GM21619 (cell line): ENCODE measurements around the gene WDR18.

Experiments
- ATAC-seq: cut with Tn5 transposase; IDR thresholded peaks from one replicate; pipeline ENCODE4 v1.9.1; 2021; ENCODE audit not compliant: unreplicated experiment

WDR18 gene

DNA sequence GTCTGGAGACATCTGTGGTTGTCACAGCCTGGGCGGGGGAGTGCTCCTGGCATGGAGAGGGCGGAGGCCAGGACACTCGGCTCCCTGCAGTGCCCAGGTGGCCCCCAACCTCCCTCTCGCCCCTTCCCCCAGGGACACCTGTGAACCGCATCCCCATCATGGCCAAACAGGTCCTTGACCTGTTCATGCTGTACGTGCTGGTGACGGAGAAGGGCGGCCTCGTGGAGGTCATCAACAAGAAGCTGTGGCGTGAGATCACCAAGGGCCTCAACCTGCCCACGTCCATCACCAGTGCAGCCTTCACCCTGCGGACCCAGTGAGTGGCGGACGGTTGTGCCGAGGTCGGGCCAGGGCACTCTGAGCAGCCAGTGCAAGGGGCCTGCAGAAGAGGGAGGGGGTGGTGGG is 20.0 kb upstream of the WDR18 start:
- no peak for ATAC-seq

- ATAC-seq: no peak
These were observed 19.1 kb upstream of the WDR18 start for GRCh38 chr19:964761-965694.

DNA sequence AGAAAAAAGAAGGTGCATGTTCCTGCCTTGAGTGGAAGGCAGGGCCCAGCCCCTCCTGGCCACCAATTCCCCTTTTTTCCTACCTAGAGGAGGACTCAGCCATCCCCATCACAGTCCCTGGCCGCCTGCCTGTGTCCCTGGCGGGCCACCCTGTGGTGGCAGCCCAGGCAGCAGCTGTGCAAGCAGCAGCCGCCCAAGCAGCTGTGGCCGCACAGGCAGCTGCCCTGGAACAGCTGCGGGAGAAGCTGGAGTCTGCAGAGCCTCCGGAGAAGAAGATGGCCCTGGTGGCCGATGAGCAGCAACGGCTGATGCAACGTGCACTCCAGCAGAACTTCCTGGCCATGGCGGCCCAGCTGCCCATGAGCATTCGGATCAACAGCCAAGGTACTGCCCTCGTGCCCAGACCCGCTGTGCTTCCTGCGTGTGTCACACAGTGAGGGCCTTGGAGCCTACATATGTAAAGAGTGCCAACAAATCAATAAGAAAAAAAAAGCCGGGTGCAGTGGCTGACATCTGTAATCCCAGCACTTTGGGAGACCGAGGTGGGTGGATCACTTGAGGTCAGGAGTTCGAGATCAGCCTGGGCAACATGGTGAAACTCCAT is 17.6 kb upstream of the WDR18 start:
- ATAC-seq: no peak

- ATAC-seq: no peak
These were observed 13.4 kb upstream of the WDR18 start for GRCh38 chr19:970695-971094.

- no peak for ATAC-seq
These were observed 12.3 kb upstream of the WDR18 start for GRCh38 chr19:971795-972194.

DNA sequence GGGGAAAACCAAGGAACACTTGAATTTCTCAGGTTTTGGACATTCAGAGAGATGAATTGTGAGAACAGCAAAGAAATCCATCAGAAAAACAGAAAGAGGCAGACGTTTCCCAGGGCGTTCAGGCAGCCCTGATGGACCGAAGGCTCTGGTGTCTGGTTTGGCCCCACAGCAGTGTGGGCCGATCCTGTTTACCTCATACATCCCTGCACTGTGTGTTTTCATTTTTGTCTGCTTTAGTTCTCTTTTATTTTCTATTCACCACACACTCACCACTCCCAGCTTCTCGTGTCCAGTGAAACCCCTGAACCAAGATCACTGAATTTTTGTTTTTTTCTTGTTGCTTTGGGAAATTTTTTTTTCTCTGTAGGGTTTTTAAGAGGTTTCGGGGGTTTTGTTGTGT is 11.9 kb upstream of the WDR18 start:
- ATAC-seq: no peak

DNA sequence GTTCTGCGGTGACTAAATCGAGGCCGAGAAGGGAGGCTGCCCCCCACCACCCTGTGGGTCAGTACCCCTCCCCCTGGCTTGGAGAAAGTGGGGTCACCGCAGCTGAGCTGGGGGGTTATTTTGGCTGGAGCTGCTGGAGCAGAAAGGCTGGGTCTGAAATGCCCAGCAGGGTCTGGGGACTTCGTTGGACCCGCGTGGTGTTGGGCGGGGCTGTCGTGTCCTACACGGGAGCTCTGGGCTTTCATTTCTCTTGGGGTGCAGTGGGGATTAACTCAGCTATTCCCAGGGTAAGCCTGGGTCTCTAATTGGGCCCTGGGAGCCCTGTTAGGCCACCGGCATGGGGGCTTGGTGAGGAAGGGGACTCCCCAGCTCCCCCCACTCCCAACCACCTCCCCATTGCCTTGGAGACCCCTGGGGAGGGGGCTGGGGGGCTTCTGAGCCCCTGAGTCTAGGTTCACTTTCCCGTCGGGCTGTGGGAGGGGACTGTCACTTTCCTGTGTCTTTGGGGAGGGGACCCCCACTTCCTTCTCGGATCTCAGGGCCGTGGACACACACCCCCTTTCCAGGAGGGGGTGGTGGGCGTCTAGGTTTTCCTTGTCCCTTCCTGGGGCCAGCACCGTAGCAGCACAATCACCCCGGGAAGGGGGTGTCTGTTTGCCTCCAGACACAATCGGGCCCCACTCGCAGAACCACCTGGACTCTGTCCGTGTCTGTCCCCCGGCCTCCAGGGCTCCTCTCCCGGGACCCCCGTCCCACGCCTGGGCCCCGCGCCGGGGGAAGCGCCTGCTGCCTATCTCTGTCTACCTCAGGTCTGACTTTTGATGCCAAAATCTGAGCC is 10.2 kb upstream of the WDR18 start:
- no peak for ATAC-seq

DNA sequence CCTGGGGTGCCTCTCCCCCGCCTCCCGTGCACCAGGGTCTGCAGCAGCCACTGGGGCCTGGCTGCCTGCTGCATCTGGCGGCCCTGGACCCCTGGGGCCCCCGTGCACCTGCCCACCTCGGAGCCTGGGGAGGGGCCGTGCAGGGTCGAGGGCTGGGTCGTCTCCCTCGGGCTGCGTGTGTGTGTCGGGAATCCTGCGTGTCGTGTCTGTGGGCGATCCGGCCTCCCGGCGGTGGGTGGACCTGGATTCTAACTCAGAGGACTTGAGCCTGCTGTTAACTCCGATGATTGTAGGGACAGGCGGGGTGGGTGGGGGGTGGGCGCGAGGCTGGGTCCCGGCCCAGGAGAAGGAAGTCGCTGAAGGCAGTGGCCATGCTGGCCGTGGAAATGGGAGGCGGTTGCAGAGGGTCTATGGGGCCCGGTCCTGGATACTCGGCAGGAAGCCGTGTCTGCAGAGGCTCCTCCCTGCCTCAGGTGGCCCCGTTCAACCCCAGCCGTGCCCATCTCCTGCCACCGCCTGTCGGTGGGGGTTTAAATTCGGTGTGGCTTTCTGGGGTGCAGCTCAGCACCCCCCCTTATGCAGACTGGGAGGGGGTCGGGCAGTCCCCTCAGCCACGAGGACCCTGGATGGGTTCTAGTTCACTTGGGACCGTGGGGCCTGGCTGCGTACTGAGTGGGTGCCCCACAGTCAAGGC is 9.4 kb upstream of the WDR18 start:
- no peak for ATAC-seq

DNA sequence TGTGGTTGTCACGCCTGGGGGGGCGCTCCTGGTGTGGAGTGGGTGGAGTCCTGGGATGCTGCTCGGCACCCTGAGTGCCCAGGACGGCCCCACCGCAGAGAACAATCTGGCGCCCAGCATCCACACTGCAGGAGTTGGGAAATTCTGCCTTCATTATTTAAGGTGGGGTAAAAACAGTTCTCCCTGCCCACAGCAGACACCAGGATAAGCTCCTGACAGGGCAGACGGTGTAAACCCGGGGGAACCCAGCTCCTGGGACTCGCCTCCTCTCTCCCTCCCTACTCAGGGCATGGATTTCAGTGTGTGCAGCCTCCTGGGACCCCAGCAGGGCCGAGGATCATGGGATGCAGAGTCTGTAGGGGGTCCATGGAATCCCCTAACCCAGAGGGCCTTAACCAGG is 7.7 kb upstream of the WDR18 start:
- no peak for ATAC-seq

DNA sequence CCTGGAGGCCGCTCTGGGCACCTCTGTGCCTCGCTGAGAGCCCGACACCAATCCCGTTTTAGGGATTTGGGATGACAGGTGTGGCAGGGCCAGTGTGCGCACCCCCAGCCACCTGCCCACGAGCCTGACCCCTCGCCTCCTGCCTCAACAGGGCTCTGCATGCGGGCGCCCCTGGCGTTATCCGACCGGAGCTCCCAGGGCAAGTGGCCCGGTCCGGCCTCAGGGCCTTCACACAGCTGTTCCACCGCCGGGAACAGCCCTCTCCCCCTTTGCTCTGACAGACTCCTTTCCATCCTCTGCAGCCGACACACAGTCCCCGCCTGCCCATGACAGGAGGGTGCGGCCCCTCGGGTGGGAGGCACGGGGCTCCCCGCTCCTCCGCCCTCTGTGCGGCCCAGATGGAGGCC is 7.1 kb upstream of the WDR18 start:
- ATAC-seq: no peak

GRCh38 chr19:979318-979741 is 4.8 kb upstream of the WDR18 start:
- ATAC-seq: no peak

DNA sequence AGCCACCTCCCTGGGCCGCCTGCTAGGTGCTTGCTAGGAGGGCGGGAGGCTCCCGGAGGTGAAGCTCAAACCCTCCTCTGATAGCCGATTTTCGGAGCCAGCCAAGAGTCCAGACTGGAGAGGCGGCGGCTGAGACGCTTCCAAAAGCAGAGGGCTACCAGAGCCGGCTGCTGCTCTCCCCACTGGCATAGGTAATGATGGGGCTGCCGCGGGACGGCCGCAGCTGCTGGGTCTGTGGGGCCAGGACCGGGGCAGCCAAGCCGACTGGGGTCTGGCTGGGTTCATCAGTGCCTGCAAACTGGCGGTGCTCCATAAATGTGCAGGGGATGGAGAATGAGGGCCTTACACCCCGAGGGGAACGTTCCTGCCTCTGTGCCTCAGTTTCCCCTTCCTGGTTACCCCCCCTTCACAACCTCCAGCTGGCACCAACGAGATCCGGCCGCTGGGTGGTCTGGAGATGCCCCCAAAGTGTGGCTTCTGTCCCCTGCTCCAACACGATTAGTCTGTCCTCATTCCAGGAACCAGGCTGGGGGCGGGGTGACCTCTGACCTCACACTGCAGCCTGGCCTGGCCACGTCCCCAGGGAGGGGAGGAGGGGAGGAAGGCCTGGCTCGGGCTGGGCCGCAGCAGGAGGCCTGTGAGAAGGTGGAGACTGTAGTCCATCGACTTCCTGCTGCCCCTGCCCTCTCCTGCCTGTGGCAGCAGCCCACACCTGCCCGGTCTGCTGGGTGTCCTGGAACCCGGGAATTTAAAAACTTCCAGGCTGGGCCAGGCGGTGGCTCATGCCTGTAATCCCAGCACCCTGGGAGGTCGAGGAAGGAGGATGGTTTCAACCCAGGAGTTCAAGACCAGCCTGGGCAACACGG is 3.8 kb upstream of the WDR18 start:
- no peak for ATAC-seq

DNA sequence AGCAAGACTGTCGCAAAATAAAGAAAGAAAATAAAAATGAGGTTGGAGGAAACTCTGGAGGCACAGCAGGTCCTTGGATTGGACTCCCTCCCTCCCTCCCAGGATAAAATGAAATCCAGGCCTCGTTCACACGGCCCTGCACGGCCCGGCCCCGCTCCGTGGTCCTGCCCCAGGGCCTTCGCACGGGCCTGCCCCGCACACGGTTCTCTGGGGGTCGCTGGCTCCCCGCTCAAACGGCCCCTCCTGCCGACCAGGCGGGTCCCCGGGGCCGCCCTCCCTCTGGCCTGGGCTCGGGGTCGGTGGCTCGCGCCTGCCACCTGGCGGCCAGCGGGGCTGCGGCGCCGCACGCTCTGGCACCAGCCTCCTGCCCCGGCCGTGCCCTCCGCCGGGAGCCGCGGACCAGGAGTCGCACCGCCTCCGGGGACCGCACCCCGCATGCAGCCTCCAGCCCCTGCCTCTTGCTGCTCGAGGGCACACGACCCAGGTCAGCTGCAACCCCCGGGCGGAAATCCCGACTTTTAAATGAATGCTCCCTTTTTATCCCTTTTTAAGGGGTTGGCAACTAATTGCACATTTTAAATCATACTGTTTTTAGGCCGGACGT is 1.5 kb upstream of the WDR18 start:
- ATAC-seq: no peak

- ATAC-seq: no peak
These were observed 1.9 kb downstream of the WDR18 start for GRCh38 chr19:986083-986482.

- no peak for ATAC-seq
These were observed 3.9 kb downstream of the WDR18 start for GRCh38 chr19:988081-988480.

GRCh38 chr19:988510-988909 is 4.4 kb downstream of the WDR18 start:
- ATAC-seq: no peak

DNA sequence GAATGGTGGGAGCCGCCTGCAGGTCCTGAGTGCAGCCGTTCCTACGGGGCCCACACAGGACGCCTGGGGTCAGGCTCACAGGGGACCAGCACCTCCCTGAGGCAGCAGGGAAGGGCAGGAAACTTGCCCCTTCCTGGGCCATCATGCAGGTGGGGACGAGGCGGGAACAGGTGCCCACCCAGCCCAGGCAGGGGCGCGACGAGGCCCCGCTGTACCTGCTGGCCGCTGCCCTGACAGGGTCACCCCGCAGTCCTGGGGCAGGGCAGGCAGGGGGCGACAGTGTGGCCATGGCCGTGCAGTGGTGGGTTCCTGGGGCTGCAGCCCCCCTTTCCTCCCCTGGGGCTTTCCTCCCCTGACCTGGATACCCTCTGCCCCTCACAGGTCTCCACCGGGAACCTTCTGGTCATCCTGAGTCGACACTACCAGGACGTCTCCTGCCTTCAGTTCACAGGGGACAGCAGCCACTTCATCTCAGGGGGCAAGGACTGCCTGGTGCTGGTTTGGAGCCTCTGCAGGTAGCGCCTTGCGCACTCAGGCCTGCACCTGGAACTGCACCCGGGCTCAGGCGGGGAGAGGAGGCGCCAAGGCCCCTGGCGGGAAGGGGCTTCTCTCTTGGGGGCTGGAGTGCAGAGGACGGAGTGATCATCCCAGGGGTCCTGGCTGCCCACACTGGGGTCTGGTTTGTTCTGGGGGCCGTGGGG is 5.4 kb downstream of the WDR18 start:
- ATAC-seq: no peak

DNA sequence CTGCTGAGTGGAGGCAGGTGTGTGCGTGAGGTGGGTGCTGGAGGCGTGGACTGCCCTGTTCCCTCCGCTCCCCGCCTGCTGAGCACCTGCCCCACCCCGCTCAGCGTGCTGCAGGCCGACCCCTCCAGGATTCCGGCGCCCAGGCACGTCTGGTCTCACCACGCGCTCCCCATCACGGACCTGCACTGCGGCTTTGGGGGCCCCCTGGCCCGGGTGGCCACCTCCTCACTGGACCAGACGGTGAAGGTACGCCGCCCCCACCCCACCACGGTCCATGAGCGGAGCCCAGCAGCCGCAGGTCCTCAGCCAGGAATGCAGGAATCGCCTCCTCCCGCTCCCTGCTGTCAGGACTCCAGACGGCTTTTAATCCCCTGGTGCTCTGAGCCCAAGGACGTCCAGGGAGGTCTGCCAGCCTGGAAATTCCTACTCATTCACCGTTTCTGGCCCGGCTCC is 6.0 kb downstream of the WDR18 start:
- ATAC-seq: no peak

DNA sequence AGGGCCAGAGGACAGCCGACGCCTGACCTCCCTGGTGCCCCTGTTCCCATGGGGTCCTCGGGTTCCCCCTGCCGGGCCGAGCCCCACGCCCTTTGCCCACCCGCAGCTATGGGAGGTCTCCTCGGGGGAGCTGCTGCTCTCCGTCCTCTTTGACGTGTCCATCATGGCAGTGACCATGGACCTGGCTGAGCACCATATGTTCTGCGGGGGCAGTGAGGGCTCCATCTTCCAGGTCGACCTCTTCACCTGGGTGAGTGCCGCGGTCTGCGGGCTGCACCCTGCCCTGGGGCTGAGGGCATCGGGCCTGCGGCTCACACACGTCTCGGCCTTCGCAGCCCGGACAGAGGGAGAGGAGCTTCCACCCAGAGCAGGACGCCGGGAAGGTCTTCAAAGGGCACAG is 6.6 kb downstream of the WDR18 start:
- ATAC-seq: no peak
